ENCODE measurements around the gene CAPN8.
A peak's percentile ranks its signal among the peaks of the same experiment; 100 is the strongest.
"Not testable (repeated sequence)": the region's sequence is repeated elsewhere in the genome, so short reads cannot be mapped to it uniquely, and the experiment has no call there.

Gene CAPN8

DNA sequence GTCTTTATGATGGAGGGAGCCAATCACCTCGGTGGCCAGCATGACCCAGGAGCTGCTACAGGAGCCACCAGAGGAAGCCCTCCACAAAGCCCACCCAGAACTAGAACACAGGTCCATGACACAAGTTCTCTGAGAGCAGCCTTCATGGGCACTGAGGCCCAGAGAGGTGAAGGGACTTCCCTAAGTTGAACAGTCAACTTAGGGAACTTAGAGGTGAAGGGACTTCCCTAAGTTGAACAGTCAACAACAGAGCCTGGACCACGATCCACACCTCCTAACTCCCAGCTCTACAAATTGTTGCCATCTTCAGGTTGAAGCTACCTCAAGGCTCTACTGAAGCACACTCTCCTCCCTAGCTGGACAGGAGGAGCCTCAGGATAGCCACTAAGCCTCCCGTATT, 139.5 kb downstream of the CAPN8 start:
- no peak for DNase-seq (ENCODE audit: low read depth, low spot score)

DNA sequence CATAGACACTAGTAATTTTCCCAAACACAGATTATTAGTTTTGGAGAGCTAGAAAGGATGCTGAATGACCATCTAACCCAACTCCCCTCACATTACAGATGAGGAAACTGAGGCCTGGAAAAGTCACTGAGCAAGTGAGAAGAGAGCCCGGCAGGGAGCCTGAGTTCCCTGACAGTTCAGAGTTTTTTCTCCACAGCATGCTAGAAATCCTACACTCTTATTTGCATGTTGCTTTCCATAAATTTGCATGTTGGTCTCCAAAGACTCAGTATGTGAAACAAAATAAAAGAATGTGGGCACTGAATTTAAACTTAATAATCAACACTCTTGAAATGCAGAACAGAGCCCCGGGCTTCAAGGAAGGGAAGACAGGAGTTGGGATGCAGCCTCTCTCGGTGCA, 140.0 kb downstream of the CAPN8 start:
- DNase-seq (ENCODE audit: low read depth, low spot score) = no peak

DNA sequence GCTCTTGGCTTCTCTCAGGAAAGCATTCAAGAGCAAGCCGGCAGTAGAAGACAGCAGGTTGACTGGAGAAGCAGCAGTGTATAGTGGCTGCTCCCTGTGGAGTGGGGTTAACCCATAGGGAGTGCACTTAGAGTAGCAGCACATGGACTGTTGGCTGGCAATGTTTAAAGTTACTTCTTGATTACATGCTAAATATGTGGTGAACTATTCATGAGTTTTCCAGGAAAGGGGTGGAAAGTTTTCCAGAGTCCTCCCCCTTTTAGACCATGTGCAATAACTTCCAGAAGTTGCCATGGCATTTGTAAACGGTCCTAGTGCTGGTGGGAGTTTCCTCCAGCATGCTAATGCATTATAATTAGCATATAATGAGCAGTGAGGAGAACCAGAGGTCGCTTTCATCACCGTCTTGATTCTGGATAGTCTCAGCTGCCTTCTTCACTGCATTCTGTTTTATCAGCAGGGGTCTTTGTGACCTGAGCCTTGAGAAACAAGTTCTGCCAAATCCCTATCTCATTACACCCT, 140.5 kb downstream of the CAPN8 start:
- no peak for DNase-seq (ENCODE audit: low read depth, low spot score)

DNA sequence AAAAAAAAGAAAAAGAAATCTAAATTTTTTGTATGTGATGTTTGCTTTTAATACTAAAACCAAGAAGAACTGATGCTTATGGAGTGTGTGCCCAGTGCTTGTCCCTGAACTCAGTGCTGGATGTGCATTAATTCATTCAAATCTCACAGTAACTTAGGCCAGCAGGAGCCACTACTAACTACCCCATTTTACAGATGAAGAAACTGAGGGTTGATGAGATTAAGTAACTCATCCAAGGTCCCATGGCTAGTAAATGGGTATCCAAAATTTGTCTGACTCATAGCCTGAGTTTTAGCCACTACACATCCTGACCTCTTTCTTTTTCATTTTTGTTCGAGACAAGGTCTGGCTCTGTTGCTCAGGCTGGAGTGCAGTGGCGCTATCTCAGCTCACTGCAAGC, 144.4 kb downstream of the CAPN8 start:
- no peak for DNase-seq (ENCODE audit: low read depth, low spot score)

DNA sequence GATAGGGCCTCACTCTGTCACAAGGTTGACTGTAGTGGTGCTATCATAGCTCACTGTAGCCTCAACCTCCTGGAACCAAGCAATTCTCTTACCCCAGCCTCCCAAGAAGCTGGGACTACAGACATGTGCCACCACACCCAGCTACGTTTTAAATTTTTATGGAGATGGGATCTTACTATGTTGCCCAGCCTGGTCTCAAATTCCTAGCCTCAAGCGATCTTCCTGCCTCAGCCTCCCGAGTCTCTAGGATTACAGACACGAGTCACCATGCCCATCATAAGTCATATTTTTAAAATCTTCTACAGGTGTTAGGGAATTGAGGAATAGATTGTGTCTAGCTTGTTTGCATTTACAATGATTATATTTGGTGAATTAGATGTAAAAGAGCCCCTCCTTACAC, 145.3 kb downstream of the CAPN8 start:
- DNase-seq (ENCODE audit: low read depth, low spot score) = no peak

DNA sequence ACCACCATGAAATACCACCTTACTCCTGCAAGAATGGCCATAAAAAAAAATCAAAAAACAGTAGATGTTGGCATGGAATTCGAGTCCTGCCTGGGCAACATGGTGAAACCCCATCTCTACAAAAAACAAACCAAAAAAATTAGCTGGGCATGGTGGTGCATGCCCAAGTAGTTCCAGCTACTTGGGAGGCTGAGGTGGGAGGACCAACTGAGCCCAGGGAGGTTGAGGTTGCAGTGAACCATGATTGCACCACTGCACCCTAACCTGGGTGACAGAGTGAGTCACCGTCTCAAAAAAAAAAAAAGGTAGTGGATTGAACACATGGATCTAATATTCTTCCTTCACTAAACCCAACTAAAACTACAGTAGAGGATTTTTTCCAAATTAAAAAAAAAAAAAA, 146.4 kb downstream of the CAPN8 start:
- no peak for DNase-seq (ENCODE audit: low read depth, low spot score)

DNA sequence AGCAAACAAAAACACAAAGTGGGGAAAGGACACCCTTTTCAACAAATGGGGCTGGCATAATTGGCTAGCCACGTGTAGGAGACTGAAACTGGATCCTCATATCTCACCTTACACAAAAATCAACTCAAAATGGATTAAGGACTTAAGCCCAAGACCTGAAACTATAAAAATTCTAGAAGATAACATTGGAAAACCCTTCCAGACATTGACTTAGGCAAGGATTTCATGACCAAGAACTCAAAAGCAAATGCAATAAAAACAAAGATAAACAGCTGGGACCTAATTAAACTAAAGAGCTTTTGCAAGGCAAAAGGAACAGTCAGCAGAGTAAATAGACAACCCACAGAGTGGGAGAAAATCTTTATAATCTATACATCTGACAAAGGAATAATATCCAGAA, 146.9 kb downstream of the CAPN8 start:
- DNase-seq (ENCODE audit: low read depth, low spot score) = not testable (repeated sequence)

DNA sequence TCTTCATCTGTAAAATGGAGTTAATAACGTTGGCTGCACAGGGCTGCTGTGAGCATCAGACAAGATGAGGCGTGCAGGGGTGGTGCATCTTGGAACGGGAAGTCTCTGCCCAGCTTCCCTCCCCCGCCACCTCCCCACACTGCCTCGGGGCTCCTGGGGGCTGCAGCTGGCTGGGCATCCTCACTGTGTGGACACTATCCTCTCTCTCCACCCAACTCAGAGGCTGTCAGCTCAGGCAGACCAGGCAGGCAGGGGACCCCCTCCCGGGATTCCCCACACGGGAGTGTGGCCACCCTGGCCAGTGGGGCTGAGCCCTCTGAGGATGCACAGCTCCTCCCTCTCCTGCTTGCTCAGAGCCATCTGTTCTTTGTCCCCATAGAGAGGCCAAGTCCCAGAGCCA, 149.6 kb downstream of the CAPN8 start:
- no peak for DNase-seq (ENCODE audit: low read depth, low spot score)

DNA sequence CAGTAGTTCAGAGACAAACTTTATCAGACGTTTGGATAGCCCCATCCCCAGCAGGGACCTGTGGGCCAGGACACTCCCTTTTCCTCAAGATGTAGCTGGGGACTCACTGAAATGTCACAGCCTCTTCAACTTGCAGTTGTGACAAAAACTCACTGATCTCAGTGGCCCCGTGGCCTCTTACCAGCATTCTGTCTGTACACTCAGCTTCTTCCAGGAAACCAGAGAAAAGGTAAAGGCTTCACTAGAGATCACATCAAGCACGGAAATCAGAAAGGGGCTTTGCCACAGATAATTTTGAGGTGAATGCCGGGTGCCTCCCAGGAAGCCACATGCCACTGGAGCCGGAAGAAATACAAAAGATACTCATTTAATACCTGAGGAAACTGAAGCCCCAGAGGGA, 150.1 kb downstream of the CAPN8 start:
- DNase-seq (ENCODE audit: low read depth, low spot score) = no peak

DNA sequence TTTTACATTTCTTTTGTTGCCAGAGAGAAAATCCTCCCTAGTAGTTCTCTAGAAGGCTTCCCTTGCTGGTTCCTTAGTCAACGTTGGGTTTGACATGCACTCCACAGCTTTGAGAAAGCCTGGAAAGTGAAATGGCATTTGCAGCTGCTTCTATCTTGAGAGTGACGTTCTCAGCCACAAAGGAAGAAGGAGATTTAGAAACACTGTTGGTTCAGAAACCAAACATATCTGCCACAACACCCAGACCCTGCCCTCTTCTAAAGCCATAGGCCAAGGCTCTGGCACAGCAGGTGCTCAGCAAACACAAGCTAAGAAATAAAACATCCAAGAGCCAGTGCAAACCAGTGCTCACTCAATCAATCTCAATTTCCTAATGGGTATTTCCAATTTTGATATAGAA, 150.9 kb downstream of the CAPN8 start:
- no peak for DNase-seq (ENCODE audit: low read depth, low spot score)

DNA sequence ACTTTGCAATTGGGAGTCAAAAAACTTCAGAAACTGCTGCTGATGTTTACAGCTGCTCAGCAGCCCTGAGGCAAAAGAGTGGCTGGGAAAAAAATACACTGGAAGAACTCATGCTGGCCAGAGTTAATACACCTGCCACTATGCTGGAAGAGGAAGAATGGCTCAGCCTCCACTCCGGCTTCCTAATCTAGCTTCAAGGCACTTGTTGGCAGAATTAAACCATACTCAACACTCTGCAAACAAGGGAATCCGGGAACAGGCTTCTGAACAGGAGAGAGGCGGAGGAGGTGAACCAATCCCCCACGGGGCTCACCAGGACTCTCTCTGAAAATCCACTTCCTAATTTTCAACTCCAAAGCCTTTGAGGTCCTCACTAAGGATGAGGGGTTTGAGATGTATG, 152.2 kb downstream of the CAPN8 start:
- DNase-seq (ENCODE audit: low read depth, low spot score) = peak; percentile 60

DNA sequence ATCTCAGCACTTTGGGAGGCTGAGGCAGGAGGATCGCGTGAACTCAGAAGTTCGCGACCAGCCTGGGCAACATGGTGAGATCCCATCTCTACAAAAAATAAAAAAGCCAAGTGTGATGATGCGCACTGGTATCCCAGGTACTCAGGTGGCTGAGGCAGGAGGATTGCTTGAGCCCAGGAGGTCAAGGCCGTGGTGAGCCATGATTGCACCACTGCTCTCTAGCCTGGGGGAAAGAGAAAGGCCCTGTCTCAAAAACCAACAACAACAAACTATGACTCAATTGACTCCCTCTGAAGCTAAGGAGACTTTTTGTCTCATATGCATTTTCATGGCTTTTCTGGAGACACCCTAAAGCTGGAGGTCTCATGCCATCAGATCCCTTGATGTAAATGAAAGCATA, 153.4 kb downstream of the CAPN8 start:
- no peak for DNase-seq (ENCODE audit: low read depth, low spot score)

DNA sequence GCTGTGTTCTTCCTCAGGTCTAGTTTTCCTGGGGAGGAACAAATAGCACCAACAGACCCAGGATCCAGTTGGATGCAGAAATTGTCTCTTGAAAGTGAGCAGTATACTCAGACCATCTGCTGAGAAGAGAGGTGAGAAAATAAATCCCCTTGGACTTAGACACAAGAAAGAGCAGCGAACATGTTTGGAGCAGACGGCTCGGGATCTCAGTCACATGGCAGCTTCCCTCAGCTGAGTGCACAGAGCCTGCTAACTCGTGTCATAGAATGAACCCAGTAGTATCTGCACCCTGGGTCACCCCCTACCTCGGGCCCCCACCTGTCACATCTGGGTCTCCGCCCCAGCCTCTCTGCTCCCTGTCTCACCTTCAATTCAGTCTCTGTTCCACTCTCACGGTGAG, 156.7 kb downstream of the CAPN8 start:
- DNase-seq (ENCODE audit: low read depth, low spot score) = no peak

DNA sequence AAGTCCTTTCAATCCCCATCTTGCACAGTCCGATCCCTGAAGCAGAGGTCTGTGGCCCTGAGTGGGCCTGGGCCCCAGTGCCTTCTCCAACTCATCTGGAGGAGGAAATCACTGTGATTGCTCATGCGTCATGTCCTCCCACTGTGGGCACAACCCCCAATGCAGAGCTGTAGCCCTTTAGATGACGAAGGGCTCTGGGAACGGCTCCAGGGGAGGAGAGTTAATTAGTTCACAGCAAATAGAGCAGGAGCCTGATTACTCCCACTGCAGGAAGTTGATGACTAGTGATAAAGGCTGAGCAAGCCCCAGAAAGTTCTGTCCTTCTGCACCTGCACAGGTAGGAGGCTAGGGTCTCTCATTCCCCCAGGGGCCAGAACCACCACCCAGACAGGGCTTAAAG, 160.8 kb downstream of the CAPN8 start:
- no peak for DNase-seq (ENCODE audit: low read depth, low spot score)

DNA sequence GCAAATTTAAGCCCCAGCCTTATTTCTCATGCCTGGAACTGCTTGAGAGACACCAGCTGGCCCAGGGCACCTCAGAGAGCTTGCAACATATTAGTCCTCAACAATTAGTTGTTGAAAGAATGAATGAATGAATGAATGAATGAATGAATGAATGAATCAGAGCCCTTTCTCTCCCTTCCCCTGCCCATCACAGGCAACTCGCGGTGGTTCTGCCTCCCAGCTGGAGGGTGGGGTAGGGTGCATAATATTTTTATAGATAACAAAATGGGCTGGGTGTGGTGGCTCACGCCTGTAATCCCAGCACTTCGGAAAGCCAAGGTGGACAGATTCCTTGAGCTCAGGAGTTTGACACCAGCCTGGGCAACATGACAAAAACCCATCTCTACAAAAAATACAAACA, 162.2 kb downstream of the CAPN8 start:
- DNase-seq (ENCODE audit: low read depth, low spot score) = no peak

DNA sequence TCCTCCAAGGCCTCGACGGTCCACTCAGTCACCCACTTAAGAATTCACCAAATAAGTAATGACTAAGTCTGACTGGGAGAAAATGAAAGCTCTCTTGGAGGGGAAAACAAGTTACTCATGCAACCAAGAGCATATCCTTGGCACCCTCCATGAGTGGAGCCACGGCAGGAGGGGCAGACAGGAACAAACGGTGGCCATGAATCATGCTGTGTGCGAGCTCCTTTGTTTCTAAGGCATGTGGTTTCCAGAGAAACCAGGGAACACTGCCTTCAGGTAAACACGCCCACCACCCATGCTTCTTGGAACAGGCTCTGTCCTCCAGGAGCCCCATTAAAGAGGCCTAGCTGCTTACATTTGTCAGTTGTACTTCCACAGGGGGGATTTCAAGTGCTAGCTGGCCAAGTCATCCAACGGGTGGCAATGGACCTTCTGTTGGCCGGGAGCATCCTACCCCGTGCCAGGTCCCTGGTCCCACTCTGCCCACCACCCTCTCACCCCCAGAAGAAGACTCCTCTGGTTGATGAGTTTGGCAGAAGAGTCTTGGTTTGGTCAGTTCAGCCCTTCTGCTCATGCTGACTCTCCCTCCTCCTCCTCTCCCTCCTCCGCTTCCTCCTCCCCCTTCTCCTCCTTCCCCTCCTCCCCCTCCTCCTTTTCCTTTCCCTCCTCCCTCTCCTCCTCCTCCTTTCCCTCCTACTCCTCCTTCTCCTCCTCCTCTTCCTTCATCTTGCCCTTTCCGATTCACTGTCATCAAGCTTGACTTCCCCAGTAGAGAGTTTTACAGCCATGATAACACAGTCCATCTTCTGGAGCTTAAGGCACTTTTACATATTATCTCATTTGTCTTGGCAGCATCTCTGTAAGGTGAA, 164.7 kb downstream of the CAPN8 start:
- DNase-seq (ENCODE audit: low read depth, low spot score) = peak; percentile 46

DNA sequence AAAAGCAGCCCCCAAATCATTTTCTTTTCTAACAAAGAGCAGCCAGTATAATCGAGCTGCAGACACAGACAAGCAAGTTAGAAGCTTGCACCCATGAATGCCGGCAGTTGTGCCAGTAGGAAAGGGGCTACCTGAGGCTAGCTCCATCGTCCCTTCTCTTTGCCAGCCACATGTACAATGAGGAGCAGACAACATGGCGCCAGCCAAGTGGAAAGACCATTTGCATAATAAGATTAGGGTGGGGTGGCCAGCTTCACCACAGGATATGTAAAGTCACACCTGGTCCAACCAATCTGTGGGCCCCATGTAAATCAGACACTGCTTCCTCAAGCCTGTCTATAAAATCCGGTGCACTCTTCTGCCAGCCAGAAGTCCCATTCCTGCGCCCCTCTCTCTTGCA, 168.6 kb downstream of the CAPN8 start:
- DNase-seq (ENCODE audit: low read depth, low spot score) = no peak

DNA sequence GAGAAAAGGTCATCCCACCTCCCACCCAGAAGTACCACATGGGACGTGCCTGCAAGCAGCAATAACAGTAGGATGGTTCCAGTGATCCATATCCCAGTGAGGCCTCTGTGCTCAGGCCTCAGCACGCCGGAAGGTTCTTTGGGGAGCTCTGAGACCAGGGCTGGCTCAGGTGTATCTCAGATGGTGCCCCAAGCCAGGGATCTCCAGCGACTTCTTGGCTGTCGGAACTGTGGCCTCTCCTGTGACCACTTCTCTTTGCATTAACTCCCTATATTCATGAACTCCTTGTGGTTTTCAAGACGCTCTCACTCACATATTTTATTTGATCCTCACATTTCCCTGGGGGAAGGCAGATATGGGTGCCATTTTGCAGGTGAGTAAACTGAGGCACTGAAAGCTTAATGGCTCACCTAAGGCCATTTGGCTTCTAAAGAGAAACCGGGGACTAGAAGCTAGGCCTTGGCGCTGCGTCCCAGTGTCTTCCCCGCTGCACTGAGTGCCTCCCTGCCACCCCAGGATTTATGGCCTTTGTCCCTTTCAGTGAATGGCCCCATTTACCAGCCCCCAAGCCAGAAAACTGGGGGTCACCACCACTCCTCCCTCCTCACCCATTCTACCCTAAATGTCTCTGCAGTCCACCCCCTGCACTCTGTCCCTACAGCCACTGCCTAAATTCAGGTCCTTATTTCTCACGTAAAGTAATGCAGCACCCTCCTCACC, 170.4 kb downstream of the CAPN8 start:
- DNase-seq (ENCODE audit: low read depth, low spot score) = no peak

DNA sequence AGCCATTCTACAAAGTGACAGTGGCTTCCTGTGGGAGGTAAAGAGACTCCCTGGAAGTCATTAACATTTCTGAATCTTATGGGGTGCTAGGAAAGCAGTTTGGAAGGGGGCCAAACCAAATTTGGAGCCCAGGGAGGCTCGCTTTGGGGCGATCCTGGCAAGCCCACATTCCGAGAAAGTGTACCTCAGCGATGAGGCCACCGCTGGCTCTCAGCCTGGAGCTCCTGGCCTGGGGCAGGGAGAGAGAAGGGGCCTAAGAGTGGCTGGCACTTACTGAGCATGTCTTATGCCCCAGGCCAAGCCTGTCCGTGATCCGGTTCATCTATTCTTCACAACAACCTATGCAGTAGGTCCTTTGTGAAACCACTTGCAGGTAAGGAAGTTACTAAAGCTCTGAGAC, 173.5 kb downstream of the CAPN8 start:
- DNase-seq (ENCODE audit: low read depth, low spot score) = peak; percentile 35
